ENCODE results near the gene CETN1. TPM values are rescaled to one million over a fixed set of nuclear protein-coding genes. Genes with fewer than 3 reads are reported as not detected.

CETN1 gene
- total RNA-seq, 4 donors from 2014 or later = not detected

DNA sequence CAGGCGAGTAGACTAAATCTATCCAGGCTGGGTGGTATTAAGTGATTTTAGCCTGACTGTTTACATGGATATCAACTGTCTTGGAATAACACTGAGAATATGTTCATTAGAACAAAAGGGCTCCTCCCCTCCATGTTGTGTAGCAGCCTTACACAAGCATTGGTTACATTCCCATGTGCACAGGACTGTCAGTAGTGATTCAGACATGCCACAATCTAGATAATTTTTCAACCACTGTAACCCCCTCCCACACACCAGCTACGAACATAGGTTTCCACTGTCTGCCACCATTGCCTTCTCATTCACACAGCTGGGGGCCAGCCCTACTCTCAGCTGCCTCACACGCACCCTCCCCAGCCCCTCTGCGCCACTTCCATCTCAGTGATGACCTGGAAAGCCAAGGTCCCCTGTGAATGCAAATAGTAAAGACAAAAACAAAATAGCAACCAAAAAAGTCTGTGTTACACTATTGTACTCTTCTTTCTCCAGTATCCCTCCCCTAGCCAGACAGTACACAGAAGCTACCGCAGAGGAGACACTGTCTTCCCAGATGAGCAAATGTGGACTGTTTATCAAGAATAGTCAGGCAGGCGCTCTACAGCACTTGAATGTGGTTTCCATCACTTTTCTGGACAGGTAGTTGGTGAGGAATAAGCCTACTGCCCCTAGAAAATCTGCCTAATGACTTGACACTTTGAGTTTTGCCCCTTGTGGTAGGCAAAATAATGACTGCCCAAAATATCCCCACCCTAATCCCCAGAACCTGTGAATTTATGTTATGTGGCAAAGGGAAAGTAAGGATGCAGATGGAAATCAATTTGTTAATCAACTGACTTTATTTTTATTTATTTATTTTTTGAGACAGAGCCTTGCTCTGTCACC lies 49.3 kb downstream of the CETN1 start:
- Histone ChIP-seq H3K27me3 (no peaks in the 10 kb centered on the region), H3K4me3 (no peak overlapping the region), H3K4me1 (peaks cover 0 to 13% (median 5%) of the 10 kb centered on the region in 4 donors), H3K9me3 (no peaks in the 10 kb centered on the region), H3K36me3 (no peaks in the 10 kb centered on the region), H3K27ac (replicated peaks in 1 of 4) (no peak overlapping the region)
- WGBS = 92% methylated on average over 6 of the region's 6 CpGs
- TF ChIP-seq POLR2A (IDR thresholded peaks at IDR 0.05; ENCODE audit: low read depth) (no peak), EP300 (IDR thresholded peaks at IDR 0.05) (no peak), POLR2AphosphoS5 (IDR thresholded peaks at IDR 0.05) (no peak)
- TF ChIP-seq, protein P1, sequence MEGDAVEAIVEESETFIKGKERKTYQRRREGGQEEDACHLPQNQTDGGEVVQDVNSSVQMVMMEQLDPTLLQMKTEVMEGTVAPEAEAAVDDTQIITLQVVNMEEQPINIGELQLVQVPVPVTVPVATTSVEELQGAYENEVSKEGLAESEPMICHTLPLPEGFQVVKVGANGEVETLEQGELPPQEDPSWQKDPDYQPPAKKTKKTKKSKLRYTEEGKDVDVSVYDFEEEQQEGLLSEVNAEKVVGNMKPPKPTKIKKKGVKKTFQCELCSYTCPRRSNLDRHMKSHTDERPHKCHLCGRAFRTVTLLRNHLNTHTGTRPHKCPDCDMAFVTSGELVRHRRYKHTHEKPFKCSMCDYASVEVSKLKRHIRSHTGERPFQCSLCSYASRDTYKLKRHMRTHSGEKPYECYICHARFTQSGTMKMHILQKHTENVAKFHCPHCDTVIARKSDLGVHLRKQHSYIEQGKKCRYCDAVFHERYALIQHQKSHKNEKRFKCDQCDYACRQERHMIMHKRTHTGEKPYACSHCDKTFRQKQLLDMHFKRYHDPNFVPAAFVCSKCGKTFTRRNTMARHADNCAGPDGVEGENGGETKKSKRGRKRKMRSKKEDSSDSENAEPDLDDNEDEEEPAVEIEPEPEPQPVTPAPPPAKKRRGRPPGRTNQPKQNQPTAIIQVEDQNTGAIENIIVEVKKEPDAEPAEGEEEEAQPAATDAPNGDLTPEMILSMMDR (IDR thresholded peaks at IDR 0.05) = peak in 1 of 3 experiments; percentile 20
- intact Hi-C loops (cut with DNase I) = loop anchor here (10.0 kb wide), 1 partner anchor 75 kb away; no protein-coding TSS in a partner anchor
- no peak for DNase-seq (ENCODE audit: extremely low spot score)

GRCh38 chr18:631560-631959 lies 51.4 kb downstream of the CETN1 start:
- no peak overlapping the region for H3K27ac ChIP-seq (replicated peaks in 1 of 4)
- H3K4me3 ChIP-seq = no peak overlapping the region
- TF ChIP-seq EP300 (IDR thresholded peaks at IDR 0.05) = no peak
- TF ChIP-seq, protein P1 (IDR thresholded peaks at IDR 0.05) = no peak
- TF ChIP-seq POLR2AphosphoS5 (IDR thresholded peaks at IDR 0.05) = no peak
- TF ChIP-seq POLR2A (IDR thresholded peaks at IDR 0.05; ENCODE audit: low read depth) = no peak
- intact Hi-C loops (cut with DNase I) = no loop called here
- H3K4me1 ChIP-seq = peaks cover 0 to 9% (median 3%) of the 10 kb centered on the region in 4 donors
- DNase-seq (ENCODE audit: extremely low spot score) = no peak
- H3K36me3 ChIP-seq = no peaks in the 10 kb centered on the region
- H3K27me3 ChIP-seq = no peaks in the 10 kb centered on the region
- no peaks in the 10 kb centered on the region for H3K9me3 ChIP-seq

Other genes starting within 250 kb of the CETN1 start
- gene COLEC12, start 79.7 kb upstream of the CETN1 start, total RNA-seq = 10 to 100 TPM; 17.9 to 36.4 (median 23.5) TPM
- gene CLUL1, start 16.6 kb downstream of the CETN1 start, total RNA-seq = 1 to 10 TPM in 1 of 4 donors, under 1 TPM in 1, not detected in 2; 0.97 to 2.5 TPM
- 1 to 10 TPM in 3 of 4 donors, under 1 TPM in 1; 0.42 to 3.8 (median 2.2) TPM for gene TYMS, start 77.3 kb downstream of the CETN1 start, total RNA-seq
- 10 to 100 TPM; 21.6 to 53.2 (median 26.1) TPM for gene ENOSF1, start 132.2 kb downstream of the CETN1 start, total RNA-seq
- gene YES1, start 231.9 kb downstream of the CETN1 start, total RNA-seq = 100 to 1,000 TPM in 3 of 4 donors, 10 to 100 TPM in 1; 94.6 to 143 (median 116) TPM

Measured in esophagus muscularis mucosa (tissue), 4 donors.